Left colon (tissue), 2 donors: Measurements from ENCODE around the gene PLXNA2. TPM values are rescaled to one million over a fixed set of nuclear protein-coding genes. Genes with fewer than 3 reads are reported as not detected.

Source experiments
- ATAC-seq: fragments of 200-7000 bp; cut with Tn5 transposase; one replicate; pipeline ENCODE4 v1.9.1; 2020; ENCODE audit warnings: mild to moderate bottlenecking, moderate library complexity
- DNase-seq, 2 donors: peaks; one replicate each; pipeline ENCODE4 v3.0.0-alpha.2; 2020
- intact Hi-C, 2 donors: fragments of 100-400 bp; cut with DNase I in 1 of 2; cut with micrococcal nuclease in 1 of 2; formaldehyde crosslinking; loops; one replicate each; pipeline versions ENCODE4 v1.11.2 to v1.14.0; 2022; cut with DNase I, micrococcal nuclease
- total RNA-seq, 2 donors: library from RNA; stranded (reverse); fragmentation: NEBNext Ultra II Directional; extraction: Animal tissue kit (Norgen Biotek cat#: 25700); gene quantifications; one replicate each; pipeline ENCODE4 v1.2.1, GENCODE V29; 2021
- donor health status: DM: no; HTN: no; CAD: no.
- donor health status: DM: yes; HTN: yes; CAD: no.

PLXNA2 gene
- total RNA-seq, 2 donors from 2014 or later = 89.3 to 103 TPM

GRCh38 chr1:208077232-208078075 lies 166.7 kb downstream of the PLXNA2 start:
- ATAC-seq = no peak
- intact Hi-C loops = no loop called here
- DNase-seq = no peak

- no peak for DNase-seq
- no peak for ATAC-seq
- intact Hi-C loops = no loop called here
Measured at GRCh38 chr1:208074353-208074752, 169.8 kb downstream of the PLXNA2 start.

GRCh38 chr1:208071435-208072031 lies 172.7 kb downstream of the PLXNA2 start:
- DNase-seq = no peak
- intact Hi-C loops = no loop called here
- no peak for ATAC-seq

- intact Hi-C loops = no loop called here
- no peak for ATAC-seq
- no peak for DNase-seq
Measured at GRCh38 chr1:208069908-208070307, 174.3 kb downstream of the PLXNA2 start.

- DNase-seq (no peak), ATAC-seq (peak; percentile 5)
- intact Hi-C loops = no loop called here
Measured at GRCh38 chr1:208069317-208069716, 174.9 kb downstream of the PLXNA2 start.

- intact Hi-C loops = no loop called here
- ATAC-seq = peak; percentile 79
- no peak for DNase-seq
Measured at GRCh38 chr1:208068908-208069307, 175.3 kb downstream of the PLXNA2 start.

- intact Hi-C loops = no loop called here
- DNase-seq = no peak
- no peak for ATAC-seq
Measured at GRCh38 chr1:208068407-208068806, 175.8 kb downstream of the PLXNA2 start.

GRCh38 chr1:208066583-208066982 lies 177.6 kb downstream of the PLXNA2 start:
- ATAC-seq (no peak), DNase-seq (no peak)
- intact Hi-C loops = no loop called here

- no peak for DNase-seq
Measured at GRCh38 chr1:208065862-208066261, 178.3 kb downstream of the PLXNA2 start.

GRCh38 chr1:208061632-208062031 lies 182.6 kb downstream of the PLXNA2 start:
- intact Hi-C loops = no loop called here
- DNase-seq = no peak
- no peak for ATAC-seq

More at GRCh38 chr1:208065862-208066261, 178.3 kb downstream of the PLXNA2 start:
- ATAC-seq = no peak
- intact Hi-C loops = no loop called here

GRCh38 chr1:208061118-208061517 lies 183.1 kb downstream of the PLXNA2 start:
- ATAC-seq (no peak), DNase-seq (no peak)
- intact Hi-C loops = no loop called here

- ATAC-seq (no peak), DNase-seq (no peak)
- intact Hi-C loops = no loop called here
Measured at GRCh38 chr1:208060215-208060869, 183.8 kb downstream of the PLXNA2 start.

- intact Hi-C loops = no loop called here
- peak; percentile 63 for ATAC-seq
Measured at GRCh38 chr1:208059409-208060001, 184.7 kb downstream of the PLXNA2 start.

GRCh38 chr1:208058756-208059155 lies 185.4 kb downstream of the PLXNA2 start:
- intact Hi-C loops = no loop called here
- ATAC-seq = no peak
- DNase-seq = no peak

More at GRCh38 chr1:208059409-208060001, 184.7 kb downstream of the PLXNA2 start:
- no peak for DNase-seq

- intact Hi-C loops = no loop called here
- DNase-seq (no peak), ATAC-seq (no peak)
Measured at GRCh38 chr1:208058267-208058666, 185.9 kb downstream of the PLXNA2 start.

GRCh38 chr1:208057056-208057455 lies 187.1 kb downstream of the PLXNA2 start:
- no peak for DNase-seq
- no peak for ATAC-seq
- intact Hi-C loops = no loop called here

GRCh38 chr1:208055535-208055934 lies 188.6 kb downstream of the PLXNA2 start:
- peak; percentile 53 for ATAC-seq
- intact Hi-C loops = no loop called here
- no peak for DNase-seq

GRCh38 chr1:208054911-208055379 lies 189.2 kb downstream of the PLXNA2 start:
- DNase-seq (no peak), ATAC-seq (peak; percentile 73)
- intact Hi-C loops = no loop called here

- no peak for ATAC-seq
- intact Hi-C loops = no loop called here
- DNase-seq = no peak
Measured at GRCh38 chr1:208054485-208054884, 189.7 kb downstream of the PLXNA2 start.
